ENCODE data around the gene FFAR1.

GRCh38 chr19:35373492-35373891 is 25.8 kb downstream of the FFAR1 start:
- TF ChIP-seq CTCF (IDR thresholded peaks at IDR 0.05): no peak
- TF ChIP-seq POLR2A (IDR thresholded peaks at IDR 0.05): no peak

All from transverse colon (tissue), 3 donors.